SHP77 (cell line): ENCODE results near the gene TFF2.

Experiments
- DNase-seq, 2 experiments: peaks; one replicate each; lab custom pipeline; 2025; lab: John Stamatoyannopoulos, UW

The TFF2 gene

DNA sequence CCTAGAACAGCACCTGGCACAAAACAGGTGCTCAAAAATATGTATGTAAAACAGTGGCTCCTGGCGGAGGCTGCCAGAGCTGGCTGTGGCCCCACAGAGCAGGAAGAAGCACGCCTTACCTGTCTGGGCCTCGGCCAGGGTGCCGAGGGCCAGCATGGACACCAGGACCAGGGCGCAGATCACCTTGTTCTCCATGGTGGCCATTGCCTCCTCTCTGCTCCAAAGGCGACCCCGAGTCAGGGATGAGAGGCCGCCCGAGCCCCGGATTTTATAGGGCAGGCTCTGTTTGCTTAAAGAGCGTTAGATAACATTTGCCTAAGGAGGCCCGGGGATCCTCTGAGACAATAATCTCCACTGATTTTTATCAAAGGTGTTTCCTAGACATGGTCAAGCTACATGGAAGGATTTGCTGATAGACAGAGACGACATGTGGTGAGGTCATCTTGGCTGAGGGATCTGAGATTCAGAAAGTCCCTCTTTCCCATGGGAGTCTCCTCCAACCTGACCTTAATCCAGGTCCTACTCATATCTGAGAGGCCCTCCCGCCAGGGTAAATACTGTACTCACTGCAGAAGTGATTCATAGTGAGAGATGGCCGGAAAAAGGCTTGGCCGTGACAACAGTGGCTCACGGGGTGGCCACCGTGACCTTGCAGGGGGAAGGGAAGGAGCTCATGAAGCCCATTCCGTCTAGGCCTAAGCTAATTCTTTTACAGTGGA is 15.7 kb upstream of the TFF2 start, which contains the start of gene TFF1:
TFF1 (minus strand) TSS at position 244 of the 719 bp plus-strand sequence; CDS start at position 204, 40 bp downstream.
- DNase-seq: no peak

DNA sequence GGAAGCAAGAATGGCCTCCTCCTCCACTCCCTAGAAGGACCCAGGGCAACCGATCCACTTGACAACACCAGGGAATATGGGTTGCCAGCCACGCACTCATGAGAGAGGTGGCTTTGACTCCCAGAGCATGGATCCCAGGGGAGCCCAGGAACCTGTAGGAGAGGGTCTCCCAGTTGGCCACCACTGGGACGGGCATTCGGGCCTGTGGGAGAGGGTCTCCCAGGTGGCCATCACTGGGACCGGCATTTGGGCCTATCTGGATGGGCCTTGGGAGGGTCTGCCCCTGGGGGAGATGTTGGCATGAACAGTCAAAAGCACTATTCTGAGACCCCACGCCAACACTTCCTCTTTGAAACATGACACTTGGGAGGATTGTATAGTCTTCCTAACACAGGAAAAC is 15.0 kb upstream of the TFF2 start:
- DNase-seq: no peak

DNA sequence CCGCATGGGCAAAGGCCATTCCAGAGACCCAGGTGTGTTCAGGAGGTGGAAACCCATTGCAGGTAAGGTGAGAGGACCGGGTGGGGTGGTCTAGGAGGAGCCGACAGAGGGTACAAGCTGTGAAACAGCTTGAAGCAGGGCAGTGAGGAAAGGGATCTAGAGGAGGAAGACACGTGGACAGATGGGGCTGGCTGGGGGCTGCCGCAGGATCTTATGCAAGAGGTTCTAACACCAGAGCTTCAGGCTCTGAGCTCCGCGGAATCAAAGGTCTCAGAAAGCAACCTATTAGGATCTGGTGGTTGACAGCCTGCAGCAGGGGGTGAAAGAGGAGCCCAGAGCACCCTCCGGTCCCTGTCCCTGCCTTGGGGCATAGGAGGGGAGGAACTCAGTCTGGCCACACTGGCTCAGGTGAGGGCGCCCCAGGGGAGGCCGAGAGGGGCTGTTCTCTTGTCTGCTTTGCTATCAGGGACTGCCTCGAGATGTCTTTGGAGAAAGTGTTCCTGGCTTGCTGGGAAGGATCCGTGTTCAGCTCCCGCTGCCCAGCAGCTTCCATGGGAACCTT is 13.6 kb upstream of the TFF2 start:
- DNase-seq: no peak

DNA sequence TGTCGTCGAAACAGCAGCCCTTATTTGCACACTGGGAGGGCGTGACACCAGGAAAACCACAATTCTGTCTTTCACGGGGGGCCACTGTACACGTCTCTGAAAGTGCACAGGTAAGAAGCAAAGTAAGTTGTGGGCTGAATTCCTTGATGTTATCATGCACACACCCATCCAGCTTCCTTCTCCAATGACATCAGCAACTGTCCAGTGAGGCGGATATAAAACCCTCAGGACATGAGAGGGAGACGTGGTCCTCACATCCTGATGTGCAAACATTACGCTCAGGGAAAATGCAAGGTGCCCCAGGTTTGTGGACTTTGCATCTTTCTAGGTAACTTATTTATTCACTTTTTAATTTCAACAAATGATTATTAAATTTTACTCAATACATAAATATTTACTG is 12.5 kb upstream of the TFF2 start:
- DNase-seq: no peak

DNA sequence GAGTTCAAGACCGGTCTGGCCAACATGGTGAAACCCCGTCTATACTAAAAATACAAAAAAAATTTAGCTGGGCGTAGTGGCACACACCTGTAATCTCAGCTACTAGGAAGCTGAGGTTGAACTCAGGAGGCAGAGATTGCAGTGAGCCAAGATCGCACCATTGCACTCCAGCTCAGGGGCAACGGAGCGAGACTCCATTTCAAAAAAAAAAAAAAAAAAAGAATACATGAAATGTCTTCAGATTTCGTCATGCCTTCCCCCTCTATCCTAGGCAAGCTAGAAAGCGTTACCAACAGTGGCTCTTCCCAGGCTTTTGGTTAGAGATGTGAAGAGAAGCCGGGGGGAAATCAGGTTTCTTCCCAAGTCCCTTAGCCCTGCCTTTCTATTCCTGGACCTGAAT is 11.9 kb upstream of the TFF2 start:
- DNase-seq: no peak

DNA sequence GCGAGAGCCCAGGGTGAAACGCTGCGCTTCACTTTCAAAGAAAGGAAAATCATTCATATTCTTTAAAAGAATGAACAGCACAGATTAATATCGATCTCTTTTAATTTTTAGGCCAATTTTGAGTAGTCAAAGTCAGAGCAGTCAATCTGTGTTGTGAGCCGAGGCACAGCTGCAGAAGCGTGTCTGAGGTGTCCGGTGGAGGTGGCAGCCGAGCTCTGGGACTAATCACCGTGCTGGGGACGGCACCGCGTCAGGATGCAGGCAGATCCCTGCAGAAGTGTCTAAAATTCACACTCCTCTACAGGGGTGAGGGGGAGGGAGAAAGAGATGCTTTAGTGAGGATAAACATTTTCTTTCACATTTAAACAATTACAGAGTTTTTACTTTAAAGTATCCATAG is 11.4 kb upstream of the TFF2 start:
- no peak for DNase-seq

DNA sequence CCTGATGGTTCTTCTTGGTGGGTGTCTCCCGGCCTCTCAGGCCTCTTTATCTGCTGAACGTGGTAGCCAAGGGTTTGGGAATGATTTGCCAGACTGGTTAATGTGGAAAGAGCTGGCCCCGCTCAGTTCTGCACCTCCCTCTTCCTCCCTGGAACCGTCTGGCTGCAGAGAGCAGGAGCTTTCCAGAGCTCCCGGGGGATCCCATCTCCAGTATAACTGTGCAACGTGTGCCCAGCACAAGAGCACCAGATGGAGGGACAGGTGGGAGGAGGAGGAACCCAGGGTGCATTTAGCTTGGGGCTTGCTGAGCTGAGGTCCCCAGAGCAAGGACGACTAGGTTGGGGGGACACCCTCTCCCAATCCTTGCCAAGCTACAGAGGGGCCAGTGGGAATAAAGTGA is 10.5 kb upstream of the TFF2 start:
- DNase-seq: no peak

DNA sequence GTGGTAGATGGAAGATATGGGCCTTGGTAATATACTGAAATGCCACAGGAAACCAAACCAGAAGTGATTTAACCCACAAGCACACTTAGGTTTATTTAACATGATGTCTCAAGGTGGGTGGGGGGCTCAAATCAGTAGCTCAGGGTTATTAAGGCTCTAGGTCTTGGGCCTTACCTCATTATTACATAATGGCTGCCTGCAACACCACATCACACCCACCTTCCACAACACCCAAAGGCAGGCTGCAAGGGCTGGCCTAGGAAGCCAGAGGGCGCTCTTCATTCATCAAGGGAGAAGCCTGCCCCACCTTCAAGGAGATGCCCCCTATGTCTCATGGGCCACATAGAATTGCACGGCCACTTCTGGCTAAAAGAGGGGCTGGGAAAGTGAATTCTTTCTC is 9.5 kb upstream of the TFF2 start:
- DNase-seq: peak in 1 of 2 experiments; percentile 8

DNA sequence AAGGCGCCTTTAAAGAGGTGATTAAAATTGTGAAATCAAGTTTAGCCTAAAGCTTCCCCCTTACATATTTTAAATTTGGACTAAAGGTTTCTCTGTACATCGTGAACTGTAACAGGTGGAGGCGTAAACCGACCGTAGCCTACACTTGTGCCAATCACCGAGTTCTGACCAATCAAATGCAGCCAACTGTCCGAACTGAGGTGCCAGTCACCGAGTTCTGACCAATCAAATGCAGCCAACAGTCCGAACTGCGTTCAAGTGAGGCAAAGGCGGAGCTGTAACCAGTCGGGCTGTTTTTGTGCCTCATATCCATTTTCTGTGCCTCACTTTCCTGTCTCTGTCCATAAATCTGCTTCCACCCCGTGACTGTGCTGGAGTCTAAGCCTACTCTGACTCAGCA is 8.1 kb upstream of the TFF2 start:
- DNase-seq: no peak

DNA sequence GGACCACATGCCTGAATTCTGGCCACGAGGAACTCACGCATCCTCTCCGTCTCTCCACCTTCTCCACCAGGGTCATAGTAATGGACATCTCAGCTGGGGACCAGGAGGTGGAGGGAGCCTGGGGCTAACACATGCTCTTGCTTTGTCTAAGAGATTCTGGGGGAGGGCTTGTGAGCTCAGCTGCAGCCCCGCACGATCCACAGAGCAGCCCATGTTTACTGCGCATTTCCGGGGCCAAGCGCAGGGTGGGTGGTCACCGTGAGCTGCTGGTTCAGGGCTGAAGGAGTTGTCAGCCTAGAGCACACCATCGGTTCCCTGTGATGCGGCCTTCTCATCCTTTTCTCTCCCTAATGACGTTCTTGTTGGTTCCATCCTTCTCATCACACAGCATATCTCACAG is 7.5 kb upstream of the TFF2 start:
- no peak for DNase-seq

DNA sequence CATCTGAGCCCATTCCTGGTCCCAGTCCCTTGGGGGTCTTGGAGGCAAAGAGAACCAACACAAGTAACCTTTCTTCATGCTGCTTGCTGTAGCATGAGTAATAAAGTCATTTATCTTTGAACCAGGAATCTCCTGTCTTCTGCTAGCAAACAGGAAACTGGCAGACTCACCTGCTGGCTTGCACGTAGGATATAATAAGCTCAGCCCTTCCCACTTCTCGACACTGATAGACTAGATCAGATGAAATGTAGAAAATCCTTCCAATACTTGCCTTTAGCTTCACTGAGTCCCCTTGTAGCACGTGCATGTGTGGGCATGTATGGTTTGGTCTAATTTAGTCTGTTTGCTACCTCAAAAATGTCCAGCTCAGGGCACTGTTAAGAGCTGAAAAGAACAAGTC is 6.5 kb upstream of the TFF2 start:
- no peak for DNase-seq

DNA sequence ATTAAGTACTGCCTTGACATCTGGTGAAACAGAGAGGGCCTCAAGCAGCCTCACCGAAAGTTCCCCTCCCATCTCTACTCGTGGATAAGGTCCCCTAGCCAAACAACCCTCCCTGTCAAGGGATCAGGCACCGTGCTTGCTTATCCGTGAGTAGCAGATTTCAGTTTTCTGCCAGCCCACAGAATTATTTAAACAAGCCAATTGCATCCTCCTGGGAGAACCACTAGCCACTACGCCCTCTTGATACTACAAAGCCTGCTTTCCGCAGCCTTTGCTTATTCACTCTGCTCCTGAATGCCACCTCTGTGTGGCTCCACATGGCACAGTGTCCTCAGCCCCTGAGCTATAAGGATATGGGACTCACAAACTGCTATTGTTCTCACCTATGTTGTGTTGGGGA is 5.9 kb upstream of the TFF2 start:
- DNase-seq: no peak

DNA sequence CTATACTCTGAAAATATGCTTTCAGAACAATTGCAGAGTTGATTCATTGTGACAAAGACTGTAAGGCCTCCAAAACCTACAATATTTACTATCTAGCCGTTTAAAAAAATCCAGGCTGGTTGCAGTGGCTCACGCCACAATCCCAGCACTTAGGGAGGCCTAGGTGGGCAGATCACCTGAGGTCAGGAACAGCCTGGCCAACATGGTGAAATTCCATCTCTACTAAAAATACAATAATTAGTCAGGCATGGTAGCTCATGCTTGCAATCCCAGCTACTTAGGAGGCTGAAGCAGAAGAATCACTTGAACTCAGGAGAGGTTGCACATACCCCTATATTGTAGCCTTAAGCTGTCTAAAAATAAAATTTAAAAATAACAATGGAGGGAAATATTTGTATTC is 5.3 kb upstream of the TFF2 start:
- no peak for DNase-seq

DNA sequence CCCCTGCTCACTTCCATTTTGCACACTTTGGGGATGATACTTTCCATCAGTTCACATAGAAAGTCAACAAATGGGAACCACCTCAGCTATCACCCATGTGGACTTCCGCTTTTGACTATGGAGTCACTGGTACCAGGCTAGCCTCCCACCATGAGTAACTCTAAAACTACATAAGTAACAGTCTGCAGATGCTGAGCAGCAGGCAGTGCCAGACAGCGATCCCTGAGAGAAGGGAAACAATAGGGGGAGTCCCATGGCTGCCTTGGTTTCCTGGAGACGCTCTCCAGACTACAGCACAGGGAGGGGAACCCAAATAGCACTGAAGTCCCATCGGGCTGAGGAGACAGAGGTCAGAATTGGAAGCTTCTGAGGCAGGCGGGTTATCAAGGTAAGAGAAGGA is 2.8 kb upstream of the TFF2 start:
- no peak for DNase-seq

DNA sequence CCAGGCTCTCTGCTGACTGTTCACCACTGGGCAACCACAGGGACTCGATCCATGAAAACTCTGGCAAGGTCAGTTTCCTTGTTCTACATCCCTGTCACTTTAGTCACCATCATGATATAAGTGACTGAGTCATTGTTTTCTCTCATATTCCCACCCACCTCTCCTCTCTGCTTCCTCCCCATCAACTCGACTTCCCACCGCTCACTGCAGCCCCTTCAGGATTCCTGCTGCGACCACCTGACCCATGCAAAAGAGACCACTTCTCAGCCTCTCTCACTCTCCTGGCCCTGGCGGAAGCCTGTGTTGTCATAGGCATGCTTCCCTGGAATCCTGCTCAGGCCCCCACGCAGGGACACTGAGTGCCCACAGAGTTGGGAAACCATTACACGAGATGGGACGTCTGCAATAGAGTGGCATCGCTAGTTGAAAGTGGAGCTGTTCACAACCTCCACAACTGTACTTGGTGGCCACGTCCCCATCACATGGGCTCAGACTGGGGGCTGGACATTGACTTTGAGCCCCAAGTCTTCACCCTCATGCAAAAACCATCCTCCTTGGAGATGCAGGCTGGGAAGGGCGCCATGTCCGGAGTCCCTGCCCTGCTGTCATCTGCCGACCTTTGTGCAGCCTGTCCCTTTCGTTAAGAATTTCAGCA is 1.8 kb upstream of the TFF2 start:
- DNase-seq: no peak

DNA sequence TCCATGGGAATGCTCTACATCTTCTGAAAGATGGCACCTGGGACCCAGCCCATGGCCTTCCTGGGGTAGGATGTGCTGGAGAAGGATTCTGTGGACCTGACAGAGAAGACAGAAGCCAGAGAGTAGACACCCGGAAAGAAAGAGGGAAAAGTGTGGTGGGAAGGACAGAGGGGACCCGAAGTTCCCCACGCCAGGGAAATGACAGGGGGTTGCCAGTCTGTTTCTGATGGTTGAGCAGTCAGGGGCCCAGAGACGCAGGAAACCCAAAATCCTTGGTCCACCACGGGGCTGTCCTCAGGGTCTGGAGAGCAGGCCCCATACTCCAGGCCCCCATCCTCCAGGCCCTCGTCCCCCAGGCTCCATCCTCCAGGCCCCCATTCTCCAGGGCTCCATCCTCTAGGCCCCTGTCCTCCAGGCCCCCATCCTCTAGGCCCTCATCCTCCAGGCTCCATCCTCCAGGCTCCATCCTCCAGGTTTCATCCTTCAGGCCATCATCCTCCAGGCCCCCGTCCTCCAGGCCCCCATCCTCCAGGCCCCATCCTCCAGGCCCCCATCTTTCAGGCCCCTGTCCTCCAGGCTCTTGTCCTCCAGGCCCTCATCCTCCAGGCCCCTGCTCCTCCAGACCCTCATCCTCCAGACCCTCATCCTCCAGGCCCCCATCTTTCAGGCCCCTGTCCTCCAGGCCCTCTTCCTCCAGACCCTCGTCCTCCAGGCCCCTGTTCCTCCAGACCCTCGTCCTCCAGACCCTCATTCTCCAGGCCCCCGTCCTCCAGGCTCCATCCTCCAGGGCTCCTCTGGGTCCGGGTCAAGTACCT is 1.0 kb upstream of the TFF2 start:
- no peak for DNase-seq

DNA sequence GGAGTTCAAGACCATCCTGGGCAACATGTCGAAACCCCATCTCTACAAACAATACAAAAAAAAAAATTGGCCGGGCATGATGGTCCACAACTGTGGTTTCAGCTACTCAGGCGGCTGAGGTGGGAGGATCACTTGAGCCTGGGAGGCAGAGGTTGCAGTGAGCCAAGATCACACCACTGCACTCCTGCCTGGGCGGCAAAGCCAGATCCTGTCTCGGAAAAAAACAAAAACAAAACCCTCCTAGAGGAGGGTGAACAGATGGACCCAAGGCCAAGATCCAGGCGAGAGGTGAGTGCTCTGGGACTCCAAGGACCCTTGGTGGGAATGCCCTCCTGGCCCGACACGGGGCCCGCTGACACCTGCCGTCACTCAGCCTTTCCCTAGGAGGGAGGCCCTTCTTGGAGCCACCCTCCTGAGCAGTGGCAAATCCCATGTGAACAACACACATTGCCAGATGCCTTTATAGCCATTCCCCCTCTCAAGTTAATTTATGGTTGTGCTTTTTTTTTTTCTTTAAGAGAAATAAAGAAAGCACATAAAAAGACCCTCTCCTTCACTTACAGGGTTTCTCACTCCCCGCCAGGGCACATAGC is 380 bp downstream of the TFF2 start:
- no peak for DNase-seq

DNA sequence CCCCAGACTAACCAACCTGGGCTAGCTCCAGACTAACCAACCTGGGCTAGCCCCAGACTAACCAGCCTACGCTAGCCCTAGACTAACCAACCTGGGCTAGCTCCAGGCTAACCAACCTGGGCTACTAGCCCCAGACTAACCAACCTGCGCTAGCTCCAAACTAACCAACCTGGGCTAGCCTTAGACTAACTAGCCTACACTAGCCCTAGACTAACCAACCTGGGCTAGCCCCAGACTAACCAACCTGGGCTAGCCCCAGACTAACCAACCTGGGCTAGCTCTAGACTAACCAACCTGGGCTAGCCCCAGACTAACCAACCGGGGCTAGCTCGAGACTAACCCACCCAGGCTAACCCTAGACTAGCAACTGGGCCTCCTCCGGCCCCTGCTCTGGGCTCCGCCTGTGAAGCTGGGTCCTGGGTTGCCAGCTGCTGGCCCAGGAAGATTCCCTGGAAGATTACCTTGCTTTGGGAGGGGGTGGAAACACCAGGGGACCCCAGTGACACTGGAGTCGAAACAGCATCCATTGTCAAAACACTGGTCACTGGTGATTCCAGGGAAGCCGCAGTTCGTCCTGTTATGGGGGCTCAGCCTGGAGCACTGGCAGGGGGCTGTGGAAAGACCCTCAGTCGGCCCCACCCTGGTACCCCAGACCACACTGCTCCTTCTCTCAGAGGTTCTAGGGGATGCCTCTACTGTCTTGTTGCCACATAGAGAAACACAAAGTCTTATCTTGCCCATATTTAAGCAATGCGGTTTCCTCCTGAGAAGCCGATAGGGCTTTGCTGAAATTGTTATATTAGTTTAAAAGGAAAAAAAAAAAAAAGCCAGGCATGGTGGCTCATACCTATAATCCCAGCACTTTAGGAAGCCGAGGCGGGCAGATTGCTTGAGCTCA is 1.1 kb downstream of the TFF2 start:
- no peak for DNase-seq

DNA sequence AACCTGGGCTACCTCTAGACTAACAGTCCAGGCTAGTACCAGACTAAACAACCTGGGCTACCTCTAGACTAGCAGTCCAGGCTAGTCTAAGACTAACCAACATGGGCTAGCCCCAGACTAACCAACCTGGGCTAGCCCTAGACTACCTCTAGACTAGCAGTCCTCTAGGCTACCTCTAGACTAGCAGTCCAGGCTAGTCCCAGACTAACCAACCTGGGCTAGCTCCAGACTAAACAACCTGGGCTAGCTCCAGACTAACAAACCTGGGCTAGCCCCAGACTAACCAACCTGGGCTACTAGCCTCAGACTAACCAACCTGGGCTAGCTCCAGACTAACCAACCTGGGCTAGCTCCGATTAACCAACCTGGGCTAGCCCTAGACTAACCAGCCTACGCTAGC is 2.0 kb downstream of the TFF2 start:
- no peak for DNase-seq

DNA sequence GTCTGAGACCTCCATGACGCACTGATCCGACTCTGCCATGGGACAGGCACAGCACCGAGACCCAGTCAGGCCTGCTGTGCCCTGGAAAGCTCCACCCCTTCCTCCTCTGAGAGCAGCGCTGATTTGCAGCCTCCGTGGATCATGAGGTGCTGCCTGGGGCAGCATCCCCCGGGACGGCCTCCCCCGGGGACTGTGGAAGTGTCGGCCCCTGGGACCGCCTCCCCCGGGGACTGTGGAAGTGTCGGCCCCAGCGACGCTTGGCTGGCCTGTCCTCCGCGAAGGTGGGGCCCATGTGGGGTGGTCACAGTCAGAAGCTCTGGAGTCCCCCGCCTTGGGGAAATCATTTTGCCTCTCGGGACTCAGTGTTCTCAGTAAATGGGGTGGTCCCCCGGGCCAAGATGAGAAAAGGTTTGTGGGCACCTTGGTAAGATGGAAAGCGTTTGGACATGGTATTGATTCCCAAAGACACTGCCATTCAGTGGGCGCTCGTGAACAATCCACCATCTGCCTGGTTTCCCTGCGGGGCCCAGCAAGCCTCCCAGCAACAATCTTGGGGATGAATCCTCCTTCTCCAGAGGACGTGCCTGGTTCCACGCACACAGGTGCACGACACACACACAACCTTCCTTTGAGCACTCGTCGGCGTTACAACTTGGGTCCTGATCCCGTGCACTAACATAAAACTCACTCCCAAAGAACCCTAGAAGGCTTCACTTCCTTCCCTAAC is 3.0 kb downstream of the TFF2 start:
- no peak for DNase-seq
